Neutrophil (primary cell): ENCODE results near the gene CDH13.

Experiments used
- H3K27ac ChIP-seq: fragments of 200-600 bp; sonication (generic); 2 replicates; pipeline ENCODE4 v1.5.1; 2016; ENCODE audit warnings: mild to moderate bottlenecking, moderate library complexity
- H3K27me3 ChIP-seq: fragments of 200-600 bp; sonication (generic); 2 replicates; pipeline ENCODE4 v1.6.0; 2016; ENCODE audit warnings: mild to moderate bottlenecking
- H3K36me3 ChIP-seq: fragments of 200-600 bp; sonication (generic); 2 replicates; pipeline ENCODE4 v1.5.1; 2017
- H3K4me1 ChIP-seq, 2 experiments: fragments of 200-600 bp in 1 of 2; sonication (generic) in 1 of 2; 1 replicate in 1 of 2; 2 replicates in 1 of 2; pipeline versions ENCODE4 v1.5.1 to v1.6.1; 2013 to 2016; ENCODE audit warnings: low read depth in 1 of 2, low read length in 1 of 2, mild to moderate bottlenecking in 1 of 2, moderate library complexity in 1 of 2; ENCODE audit not compliant: control insufficient read depth in 1 of 2, insufficient read depth in 1 of 2
- H3K4me3 ChIP-seq, 2 experiments: fragments of 200-600 bp in 1 of 2; sonication (generic) in 1 of 2; 1 replicate in 1 of 2; 2 replicates in 1 of 2; pipeline ENCODE4 v1.5.1; 2013 to 2016; ENCODE audit warnings: low read depth in 1 of 2, low read length in 1 of 2, mild to moderate bottlenecking in 1 of 2, moderate library complexity in 1 of 2
- H3K9me3 ChIP-seq: fragments of 200-600 bp; sonication (generic); 2 replicates; pipeline ENCODE4 v1.5.1; 2016
- CTCF ChIP-seq: fragments of 200-600 bp; sonication (generic); IDR thresholded peaks from 2 replicates; pipeline ENCODE4 v1.5.1; 2016; ENCODE audit warnings: antibody characterized with exemption

Gene CDH13

GRCh38 chr16:83517398-83517797 is 890.6 kb downstream of the CDH13 start:
- Histone ChIP-seq H3K9me3 (no peaks in the 10 kb centered on the region), H3K27ac (no peak overlapping the region), H3K4me3 (no peak overlapping the region), H3K27me3 (no peaks in the 10 kb centered on the region), H3K36me3 (no peaks in the 10 kb centered on the region), H3K4me1 (no peaks in the 10 kb centered on the region)
- TF ChIP-seq CTCF, result no peak

- TF ChIP-seq CTCF, result no peak
- no peak overlapping the region for H3K27ac ChIP-seq
- H3K4me3 ChIP-seq, result no peak overlapping the region
These were observed 893.8 kb downstream of the CDH13 start for GRCh38 chr16:83520596-83520995.

GRCh38 chr16:83530293-83530692 is 903.5 kb downstream of the CDH13 start:
- Histone ChIP-seq H3K27me3 (no peaks in the 10 kb centered on the region), H3K27ac (no peak overlapping the region), H3K36me3 (no peaks in the 10 kb centered on the region), H3K9me3 (no peaks in the 10 kb centered on the region), H3K4me1 (no peaks in the 10 kb centered on the region), H3K4me3 (no peak overlapping the region)
- no peak for TF ChIP-seq CTCF

More at GRCh38 chr16:83520596-83520995, 893.8 kb downstream of the CDH13 start:
- Histone ChIP-seq H3K4me1 (no peaks in the 10 kb centered on the region), H3K27me3 (no peaks in the 10 kb centered on the region), H3K36me3 (no peaks in the 10 kb centered on the region), H3K9me3 (no peaks in the 10 kb centered on the region)

- Histone ChIP-seq H3K27ac (no peak overlapping the region), H3K4me1 (no peaks in the 10 kb centered on the region), H3K9me3 (no peaks in the 10 kb centered on the region), H3K36me3 (no peaks in the 10 kb centered on the region), H3K4me3 (no peak overlapping the region), H3K27me3 (no peaks in the 10 kb centered on the region)
- TF ChIP-seq CTCF, result no peak
These were observed 905.9 kb downstream of the CDH13 start for GRCh38 chr16:83532634-83533033.

GRCh38 chr16:83533193-83533592 is 906.4 kb downstream of the CDH13 start:
- H3K36me3 ChIP-seq, result no peaks in the 10 kb centered on the region
- no peaks in the 10 kb centered on the region for H3K27me3 ChIP-seq
- no peaks in the 10 kb centered on the region for H3K4me1 ChIP-seq
- TF ChIP-seq CTCF, result no peak
- no peak overlapping the region for H3K4me3 ChIP-seq
- no peaks in the 10 kb centered on the region for H3K9me3 ChIP-seq
- no peak overlapping the region for H3K27ac ChIP-seq

GRCh38 chr16:83538707-83539106 is 911.9 kb downstream of the CDH13 start:
- Histone ChIP-seq H3K4me1 (no peaks in the 10 kb centered on the region), H3K27me3 (no peaks in the 10 kb centered on the region), H3K27ac (no peak overlapping the region), H3K9me3 (no peaks in the 10 kb centered on the region), H3K36me3 (no peaks in the 10 kb centered on the region), H3K4me3 (no peak overlapping the region)
- TF ChIP-seq CTCF, result no peak
